H1 (cell line): ENCODE data around the gene PDE2A. TPM values are rescaled to one million over a fixed set of nuclear protein-coding genes. Genes with fewer than 3 reads are reported as not detected.

Experiments
- JUN ChIP-seq: IDR thresholded peaks from 2 replicates; pipeline ENCODE4 v1.6.1; 2011; ENCODE audit warnings: low read depth, mild to moderate bottlenecking, improper control_type of control experiment, low read length
- polyA plus RNA-seq, 7 experiments: library from polyadenylated mRNA; depleted of rRNA in 3 of 7; stranded (reverse) in 5 of 7; unstranded in 2 of 7; fragments of >200 nt in 5 of 7; fragments of 200-250 nt in 2 of 7; gene quantifications; 1 replicate in 5 of 7; 2 replicates in 1 of 7; 4 replicates in 1 of 7; pipeline versions ENCODE4 v1.2.1 to v1.2.3, GENCODE V29; 2011 to 2013; ENCODE audit warnings: missing spikeins in 2 of 7, mixed read lengths in 2 of 7
- total RNA-seq: library from RNA; stranded (reverse); fragmentation: NEBNext Ultra II Directional; extraction: Animal tissue kit (Norgen Biotek cat#: 25700); gene quantifications from 2 replicates; pipeline ENCODE4 v1.2.1, GENCODE V29; 2021

The PDE2A gene
- total and polyA plus RNA-seq, 2 of the 8 experiments (the other 6 are each of a cell fraction or from before 2014, with no cell fraction given), result 3.4 to 7.1 TPM

DNA sequence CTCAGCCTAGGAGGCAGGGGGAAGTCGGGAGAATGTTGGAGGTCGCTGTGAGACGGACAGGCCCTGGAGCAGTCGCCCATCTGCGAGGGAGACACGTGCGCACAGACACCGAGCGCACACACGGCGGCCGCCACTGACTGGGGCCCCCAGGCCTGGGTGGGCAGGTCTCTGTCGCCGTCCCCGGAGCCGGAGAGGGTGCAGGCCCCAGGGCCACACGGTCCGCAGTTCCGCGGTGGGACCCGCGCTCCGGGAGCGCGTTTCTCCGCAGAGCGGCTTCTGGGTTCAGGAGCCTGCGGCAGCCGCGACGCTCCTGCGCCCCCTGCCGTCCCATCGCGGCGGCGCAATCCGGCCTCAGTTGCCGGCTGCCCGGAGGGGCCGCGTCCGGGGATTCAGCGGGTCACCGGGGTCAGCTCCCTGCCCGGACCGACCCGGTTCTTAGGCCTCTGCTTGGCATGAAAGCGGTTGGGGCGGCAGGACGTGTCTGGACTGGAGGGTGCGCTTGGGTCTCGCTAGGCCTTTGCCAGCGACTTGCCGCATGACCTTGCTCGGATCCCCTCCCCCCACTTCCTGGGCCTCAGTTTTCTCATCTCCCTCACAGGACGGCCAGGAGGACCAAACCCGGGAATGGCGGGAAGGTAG is 31.2 kb downstream of the PDE2A start (continued):
- TF ChIP-seq JUN, result no peak
